ENCODE data around the gene CTPS2. TPM values are rescaled to one million over a fixed set of nuclear protein-coding genes. Genes with fewer than 3 reads are reported as not detected.
"Not testable (repeated sequence)": the region's sequence is repeated elsewhere in the genome, so short reads cannot be mapped to it uniquely, and the experiment has no call there.

Gene CTPS2
- polyA plus RNA-seq, 3 donors, result 1.4 to 3.4 (median 2.8) TPM

DNA sequence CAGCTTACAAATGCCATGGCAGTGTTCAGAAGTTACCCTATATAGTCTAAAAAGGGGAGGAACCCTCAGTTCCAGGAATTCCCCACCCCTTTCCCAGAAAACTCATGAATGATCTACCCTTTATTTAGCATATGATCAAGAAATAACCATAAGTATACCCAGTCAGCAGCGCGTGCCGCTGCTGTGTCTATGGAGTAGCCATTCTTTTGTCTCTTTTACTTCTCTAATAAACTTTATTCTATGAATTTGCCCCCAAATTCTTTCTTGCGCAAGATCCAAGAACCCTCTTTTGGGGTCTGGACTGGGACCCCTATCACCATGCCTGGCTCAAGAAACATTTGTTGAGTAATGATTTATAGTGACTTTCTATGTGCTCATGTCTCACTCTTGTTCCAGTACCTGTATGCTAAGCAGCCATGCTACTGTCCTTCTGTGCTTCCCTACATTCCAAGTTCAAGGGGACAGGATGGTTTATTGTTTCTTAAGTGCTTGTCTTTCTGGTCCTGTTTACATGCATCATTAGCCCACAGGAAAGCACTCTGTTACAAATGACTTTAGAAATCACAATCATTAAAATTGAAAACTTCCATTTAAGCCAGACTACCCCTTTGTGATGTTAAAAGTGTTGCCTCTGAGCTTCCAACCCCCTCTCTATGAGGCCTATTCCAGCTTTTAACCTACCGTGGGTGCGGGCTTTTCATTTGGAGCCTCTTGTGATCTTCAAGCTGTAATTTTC is 125.9 kb downstream of the CTPS2 start:
- H3K4me1 Mint-ChIP-seq, result no peaks in the 10 kb centered on the region
- peaks cover 9 to 11% of the 10 kb centered on the region in 2 donors for H3K36me3 Mint-ChIP-seq
- TF ChIP-seq, protein P1, sequence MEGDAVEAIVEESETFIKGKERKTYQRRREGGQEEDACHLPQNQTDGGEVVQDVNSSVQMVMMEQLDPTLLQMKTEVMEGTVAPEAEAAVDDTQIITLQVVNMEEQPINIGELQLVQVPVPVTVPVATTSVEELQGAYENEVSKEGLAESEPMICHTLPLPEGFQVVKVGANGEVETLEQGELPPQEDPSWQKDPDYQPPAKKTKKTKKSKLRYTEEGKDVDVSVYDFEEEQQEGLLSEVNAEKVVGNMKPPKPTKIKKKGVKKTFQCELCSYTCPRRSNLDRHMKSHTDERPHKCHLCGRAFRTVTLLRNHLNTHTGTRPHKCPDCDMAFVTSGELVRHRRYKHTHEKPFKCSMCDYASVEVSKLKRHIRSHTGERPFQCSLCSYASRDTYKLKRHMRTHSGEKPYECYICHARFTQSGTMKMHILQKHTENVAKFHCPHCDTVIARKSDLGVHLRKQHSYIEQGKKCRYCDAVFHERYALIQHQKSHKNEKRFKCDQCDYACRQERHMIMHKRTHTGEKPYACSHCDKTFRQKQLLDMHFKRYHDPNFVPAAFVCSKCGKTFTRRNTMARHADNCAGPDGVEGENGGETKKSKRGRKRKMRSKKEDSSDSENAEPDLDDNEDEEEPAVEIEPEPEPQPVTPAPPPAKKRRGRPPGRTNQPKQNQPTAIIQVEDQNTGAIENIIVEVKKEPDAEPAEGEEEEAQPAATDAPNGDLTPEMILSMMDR (IDR thresholded peaks at IDR 0.05), result no peak
- Histone ChIP-seq H4K20me1 (ENCODE audit: insufficient read depth, low read length) (no peaks in the 10 kb centered on the region), H3K9ac (ENCODE audit: insufficient read depth, low read length, poor library complexity, severe bottlenecking) (no peak overlapping the region), H3K36me3 (replicated peaks in 1 of 2; ENCODE audit: control insufficient read depth in 1 of 2, insufficient read depth in 2 of 2, low read length in 2 of 2) (peaks cover 0 to 6% of the 10 kb centered on the region in 2 donors), H3K9me3 (replicated peaks in 1 of 2; ENCODE audit: control insufficient read depth in 1 of 2, insufficient read depth in 1 of 2, low read length in 2 of 2) (peaks cover 0 to 4% of the 10 kb centered on the region in 2 donors), H2AFZ (ENCODE audit: insufficient read depth, low read depth, low read length, poor library complexity, severe bottlenecking) (no peak overlapping the region), H3K4me3 (replicated peaks in 1 of 3; ENCODE audit: low read depth in 2 of 3, low read length in 3 of 3) (no peak overlapping the region), H3K4me1 (ENCODE audit: control insufficient read depth in 1 of 2, insufficient read depth in 2 of 2, low read length in 2 of 2) (no peaks in the 10 kb centered on the region), H3K79me2 (ENCODE audit: insufficient read depth, low read length) (no peaks in the 10 kb centered on the region), H3K27ac (ENCODE audit: low read depth in 1 of 2, low read length in 2 of 2) (no peak overlapping the region), H3K27me3 (ENCODE audit: control insufficient read depth in 2 of 2, insufficient read depth in 2 of 2, low read length in 2 of 2) (peaks cover 0 to 3% of the 10 kb centered on the region in 2 donors), H3K4me2 (replicated peaks; ENCODE audit: extremely low read depth, low read length, poor library complexity, severe bottlenecking) (no peak overlapping the region)
- no peak overlapping the region for H3K4me3 Mint-ChIP-seq
- no peak for DNase-seq
- intact Hi-C loops (cut with micrococcal nuclease), result no loop called here
- peaks cover 0 to 12% (median 0%) of the 10 kb centered on the region in 3 donors for H3K27me3 Mint-ChIP-seq (ENCODE audit: low read depth in 3 of 3)
- peaks cover 0 to 20% (median 8%) of the 10 kb centered on the region in 7 donors for H3K9me3 Mint-ChIP-seq
- H3K27ac Mint-ChIP-seq, result no peak overlapping the region
- WGBS (ENCODE audit: insufficient coverage), result no CpG with 5 or more reads among the region's 6 CpGs

GRCh38 chrX:16585486-16586376 is 126.7 kb downstream of the CTPS2 start:
- H3K4me3 Mint-ChIP-seq, result no peak overlapping the region
- Histone ChIP-seq H3K9ac (ENCODE audit: insufficient read depth, low read length, poor library complexity, severe bottlenecking) (no peak overlapping the region), H3K4me1 (ENCODE audit: control insufficient read depth in 1 of 2, insufficient read depth in 2 of 2, low read length in 2 of 2) (no peaks in the 10 kb centered on the region), H3K79me2 (ENCODE audit: insufficient read depth, low read length) (no peaks in the 10 kb centered on the region), H3K27ac (ENCODE audit: low read depth in 1 of 2, low read length in 2 of 2) (no peak overlapping the region), H3K36me3 (replicated peaks in 1 of 2; ENCODE audit: control insufficient read depth in 1 of 2, insufficient read depth in 2 of 2, low read length in 2 of 2) (peaks cover 0 to 6% of the 10 kb centered on the region in 2 donors), H3K4me3 (replicated peaks in 1 of 3; ENCODE audit: low read depth in 2 of 3, low read length in 3 of 3) (no peak overlapping the region), H3K4me2 (replicated peaks; ENCODE audit: extremely low read depth, low read length, poor library complexity, severe bottlenecking) (no peak overlapping the region), H2AFZ (ENCODE audit: insufficient read depth, low read depth, low read length, poor library complexity, severe bottlenecking) (no peak overlapping the region), H4K20me1 (ENCODE audit: insufficient read depth, low read length) (no peaks in the 10 kb centered on the region), H3K27me3 (ENCODE audit: control insufficient read depth in 2 of 2, insufficient read depth in 2 of 2, low read length in 2 of 2) (peaks cover 0 to 3% of the 10 kb centered on the region in 2 donors), H3K9me3 (replicated peaks in 1 of 2; ENCODE audit: control insufficient read depth in 1 of 2, insufficient read depth in 1 of 2, low read length in 2 of 2) (peaks cover 0 to 4% of the 10 kb centered on the region in 2 donors)
- intact Hi-C loops (cut with micrococcal nuclease), result no loop called here
- H3K27ac Mint-ChIP-seq, result no peak overlapping the region
- H3K36me3 Mint-ChIP-seq, result peaks cover 6 to 9% of the 10 kb centered on the region in 2 donors
- TF ChIP-seq, protein P1 (IDR thresholded peaks at IDR 0.05), result no peak
- peaks cover 0 to 12% (median 0%) of the 10 kb centered on the region in 3 donors for H3K27me3 Mint-ChIP-seq (ENCODE audit: low read depth in 3 of 3)
- no peak for DNase-seq
- H3K9me3 Mint-ChIP-seq, result peaks cover 0 to 25% (median 8%) of the 10 kb centered on the region in 7 donors
- no peaks in the 10 kb centered on the region for H3K4me1 Mint-ChIP-seq
- WGBS (ENCODE audit: insufficient coverage), result no CpG with 5 or more reads among the region's 7 CpGs

GRCh38 chrX:16580004-16580797 is 132.3 kb downstream of the CTPS2 start:
- 73% methylated on average over 4 of the region's 14 CpGs for WGBS (ENCODE audit: insufficient coverage)
- intact Hi-C loops (cut with micrococcal nuclease); H3K4me2 ChIP-seq (replicated peaks; ENCODE audit: extremely low read depth, low read length, poor library complexity, severe bottlenecking); H3K36me3 ChIP-seq (replicated peaks in 1 of 2; ENCODE audit: control insufficient read depth in 1 of 2, insufficient read depth in 2 of 2, low read length in 2 of 2); H3K4me3 ChIP-seq (replicated peaks in 1 of 3; ENCODE audit: low read depth in 2 of 3, low read length in 3 of 3); H3K9ac ChIP-seq (ENCODE audit: insufficient read depth, low read length, poor library complexity, severe bottlenecking); H3K36me3 Mint-ChIP-seq; H4K20me1 ChIP-seq (ENCODE audit: insufficient read depth, low read length); H2AFZ ChIP-seq (ENCODE audit: insufficient read depth, low read depth, low read length, poor library complexity, severe bottlenecking); H3K9me3 ChIP-seq (replicated peaks in 1 of 2; ENCODE audit: control insufficient read depth in 1 of 2, insufficient read depth in 1 of 2, low read length in 2 of 2); H3K4me1 Mint-ChIP-seq; H3K27ac ChIP-seq (ENCODE audit: low read depth in 1 of 2, low read length in 2 of 2); H3K27me3 Mint-ChIP-seq (ENCODE audit: low read depth in 3 of 3); DNase-seq; H3K4me1 ChIP-seq (ENCODE audit: control insufficient read depth in 1 of 2, insufficient read depth in 2 of 2, low read length in 2 of 2); H3K79me2 ChIP-seq (ENCODE audit: insufficient read depth, low read length); H3K27ac Mint-ChIP-seq; H3K4me3 Mint-ChIP-seq: not testable (repeated sequence)
- H3K9me3 Mint-ChIP-seq, result peaks cover 0 to 28% (median 11%) of the 10 kb centered on the region in 7 donors
- H3K27me3 ChIP-seq (ENCODE audit: control insufficient read depth in 2 of 2, insufficient read depth in 2 of 2, low read length in 2 of 2), result peaks cover 0 to 10% of the 10 kb centered on the region in 2 donors

Measured in CD14-positive monocyte (primary cell).